Stomach smooth muscle (tissue), 2 donors: ENCODE measurements around the gene FUCA2.

ENCODE experiments used
- H3K27ac ChIP-seq: one replicate; pipeline ENCODE4 v1.7.0; 2013; ENCODE audit warnings: mild to moderate bottlenecking, low read length, inconsistent platforms
- H3K27me3 ChIP-seq, 2 donors: one replicate each; pipeline ENCODE4 v1.7.0; 2013; ENCODE audit warnings: low read length in 2 of 2; ENCODE audit not compliant: insufficient read depth in 2 of 2, control insufficient read depth in 1 of 2
- H3K36me3 ChIP-seq, 2 donors: one replicate each; pipeline ENCODE4 v1.7.0; 2013; ENCODE audit warnings: low read length in 2 of 2; ENCODE audit not compliant: control insufficient read depth in 2 of 2, insufficient read depth in 2 of 2
- H3K4me1 ChIP-seq: one replicate; pipeline ENCODE4 v1.7.0; 2013; ENCODE audit warnings: low read length; ENCODE audit not compliant: control insufficient read depth, insufficient read depth
- H3K4me3 ChIP-seq, 2 donors: one replicate each; pipeline ENCODE4 v1.7.0; 2013; ENCODE audit warnings: low read length in 2 of 2
- H3K9ac ChIP-seq, 2 donors: one replicate each; pipeline ENCODE4 v1.7.0; 2013; ENCODE audit warnings: low read length in 2 of 2, mild to moderate bottlenecking in 1 of 2
- H3K9me3 ChIP-seq, 2 donors: one replicate each; pipeline ENCODE4 v1.7.0; 2013; ENCODE audit warnings: low read length in 2 of 2; ENCODE audit not compliant: control insufficient read depth in 2 of 2
- donor health status: healthy.
- donor health status: Pancreatic carcinoma.

The FUCA2 gene

GRCh38 chr6:143510991-143511891, at the start of gene FUCA2:
Gene FUCA2 (minus strand): TSS chr6:143511720. CDS start chr6:143511634, 86 bp downstream.
- H3K36me3 ChIP-seq: peaks cover 6 to 8% of the 10 kb centered on the region in 2 donors
- H3K9ac ChIP-seq: peak within 1 kb of the TSS; percentile 80 to 83
- peak within 1 kb of the TSS; percentile 80 for H3K27ac ChIP-seq
- no peaks in the 10 kb centered on the region for H3K9me3 ChIP-seq
- H3K4me3 ChIP-seq: peak within 1 kb of the TSS; percentile 94 to 99
- H3K4me1 ChIP-seq: peaks cover 19% of the 10 kb centered on the region
- H3K27me3 ChIP-seq: no peaks in the 10 kb centered on the region

- no peaks in the 10 kb centered on the region for H3K36me3 ChIP-seq
- H3K27me3 ChIP-seq: no peaks in the 10 kb centered on the region
- no peak overlapping the region for H3K27ac ChIP-seq
- H3K9ac ChIP-seq: no peak overlapping the region
- H3K9me3 ChIP-seq: no peaks in the 10 kb centered on the region
- no peak overlapping the region for H3K4me3 ChIP-seq
- H3K4me1 ChIP-seq: no peaks in the 10 kb centered on the region
These were observed 49.7 kb upstream of the FUCA2 start for GRCh38 chr6:143561105-143561704.

GRCh38 chr6:143559051-143559660, 47.6 kb upstream of the FUCA2 start:
- Histone ChIP-seq H3K4me3 (no peak overlapping the region), H3K9ac (no peak overlapping the region), H3K27me3 (no peaks in the 10 kb centered on the region), H3K27ac (no peak overlapping the region), H3K36me3 (no peaks in the 10 kb centered on the region), H3K4me1 (no peaks in the 10 kb centered on the region), H3K9me3 (no peaks in the 10 kb centered on the region)

- H3K9ac ChIP-seq: no peak overlapping the region
- no peaks in the 10 kb centered on the region for H3K9me3 ChIP-seq
- H3K27ac ChIP-seq: no peak overlapping the region
- no peaks in the 10 kb centered on the region for H3K27me3 ChIP-seq
- H3K4me1 ChIP-seq: no peaks in the 10 kb centered on the region
- no peak overlapping the region for H3K4me3 ChIP-seq
- no peaks in the 10 kb centered on the region for H3K36me3 ChIP-seq
These were observed 45.0 kb upstream of the FUCA2 start for GRCh38 chr6:143556529-143556928.

- no peaks in the 10 kb centered on the region for H3K36me3 ChIP-seq
- H3K4me3 ChIP-seq: no peak overlapping the region
- no peak overlapping the region for H3K27ac ChIP-seq
- no peak overlapping the region for H3K9ac ChIP-seq
- H3K4me1 ChIP-seq: no peaks in the 10 kb centered on the region
- no peaks in the 10 kb centered on the region for H3K9me3 ChIP-seq
- H3K27me3 ChIP-seq: no peaks in the 10 kb centered on the region
These were observed 44.1 kb upstream of the FUCA2 start for GRCh38 chr6:143555582-143555981.

GRCh38 chr6:143555071-143555492, 43.6 kb upstream of the FUCA2 start:
- no peak overlapping the region for H3K4me3 ChIP-seq
- H3K36me3 ChIP-seq: no peaks in the 10 kb centered on the region
- H3K9me3 ChIP-seq: no peaks in the 10 kb centered on the region
- no peak overlapping the region for H3K9ac ChIP-seq
- no peaks in the 10 kb centered on the region for H3K4me1 ChIP-seq
- no peak overlapping the region for H3K27ac ChIP-seq
- no peaks in the 10 kb centered on the region for H3K27me3 ChIP-seq

GRCh38 chr6:143553337-143553736, 41.8 kb upstream of the FUCA2 start:
- Histone ChIP-seq H3K4me3 (no peak overlapping the region), H3K9me3 (no peaks in the 10 kb centered on the region), H3K27me3 (no peaks in the 10 kb centered on the region), H3K4me1 (no peaks in the 10 kb centered on the region), H3K9ac (no peak overlapping the region), H3K36me3 (no peaks in the 10 kb centered on the region), H3K27ac (no peak overlapping the region)

- Histone ChIP-seq H3K36me3 (no peaks in the 10 kb centered on the region), H3K4me1 (no peaks in the 10 kb centered on the region), H3K27ac (no peak overlapping the region), H3K9me3 (no peaks in the 10 kb centered on the region), H3K27me3 (no peaks in the 10 kb centered on the region), H3K9ac (no peak overlapping the region), H3K4me3 (no peak overlapping the region)
These were observed 38.4 kb upstream of the FUCA2 start for GRCh38 chr6:143549949-143550268.

GRCh38 chr6:143549221-143549948, 37.9 kb upstream of the FUCA2 start:
- no peak overlapping the region for H3K4me3 ChIP-seq
- H3K36me3 ChIP-seq: no peaks in the 10 kb centered on the region
- no peak overlapping the region for H3K9ac ChIP-seq
- no peak overlapping the region for H3K27ac ChIP-seq
- no peaks in the 10 kb centered on the region for H3K9me3 ChIP-seq
- H3K27me3 ChIP-seq: no peaks in the 10 kb centered on the region
- no peaks in the 10 kb centered on the region for H3K4me1 ChIP-seq

GRCh38 chr6:143546599-143546998, 35.1 kb upstream of the FUCA2 start:
- H3K27ac ChIP-seq: no peak overlapping the region
- H3K36me3 ChIP-seq: no peaks in the 10 kb centered on the region
- H3K4me1 ChIP-seq: no peaks in the 10 kb centered on the region
- no peaks in the 10 kb centered on the region for H3K9me3 ChIP-seq
- H3K27me3 ChIP-seq: no peaks in the 10 kb centered on the region
- H3K4me3 ChIP-seq: no peak overlapping the region
- no peak overlapping the region for H3K9ac ChIP-seq
